Midbrain (tissue), 1 donor: ENCODE results near the gene SORBS2.
A peak's percentile ranks its signal among the peaks of the same experiment; 100 is the strongest.

ENCODE experiments used
- DNase-seq: peaks from one replicate; lab custom pipeline; 2025; lab: John Stamatoyannopoulos, UW

Gene SORBS2

GRCh38 chr4:185552254-185552653 is 259.7 kb downstream of the SORBS2 start:
- no peak for DNase-seq

GRCh38 chr4:185550933-185551332 is 261.1 kb downstream of the SORBS2 start:
- no peak for DNase-seq

DNA sequence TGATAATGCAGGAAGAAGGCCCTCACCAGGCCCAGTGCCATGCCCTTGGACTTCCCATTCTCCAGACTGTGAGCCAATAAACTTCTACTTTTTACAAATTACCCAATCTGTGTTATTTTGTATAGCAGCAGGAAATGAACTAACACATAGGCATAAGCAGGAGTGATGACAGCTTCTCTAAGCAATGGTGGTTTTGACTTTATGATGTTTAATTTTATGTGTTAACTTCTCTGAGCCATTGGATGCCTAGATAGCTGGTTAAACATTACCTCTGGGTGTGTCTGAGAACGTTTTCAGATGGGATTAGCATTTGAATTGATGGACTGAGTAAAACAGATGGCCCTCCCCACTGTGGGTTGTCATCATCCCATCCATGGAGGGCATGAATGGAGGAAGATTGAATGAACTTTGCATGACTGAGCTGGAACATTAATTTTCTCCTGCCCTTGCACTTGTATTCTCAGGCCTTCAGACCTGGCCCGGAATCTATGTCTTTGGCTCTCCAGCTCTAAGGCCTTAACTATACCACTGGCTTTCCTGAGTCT is 262.8 kb downstream of the SORBS2 start:
- no peak for DNase-seq

- no peak for DNase-seq
These were observed 263.4 kb downstream of the SORBS2 start for GRCh38 chr4:185548587-185548986.

DNA sequence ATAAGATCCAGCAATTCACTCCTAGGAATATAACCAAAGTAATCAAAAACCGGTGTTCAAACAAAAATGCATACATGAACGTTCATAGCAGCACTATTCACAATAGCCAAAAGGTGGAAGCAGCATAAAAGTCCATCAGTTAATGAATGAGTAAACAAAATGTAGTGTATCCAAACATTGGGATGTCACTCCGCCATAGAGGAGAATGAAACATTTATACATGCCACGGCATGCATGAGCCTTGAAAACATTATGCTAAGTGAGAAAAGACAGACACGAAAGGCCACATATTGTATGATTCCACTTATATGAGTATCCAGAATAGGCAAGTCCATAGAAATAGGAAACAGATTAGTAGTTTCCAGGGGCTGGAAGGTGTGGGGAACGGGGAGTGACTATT is 265.7 kb downstream of the SORBS2 start:
- no peak for DNase-seq

GRCh38 chr4:185542626-185543315 is 269.2 kb downstream of the SORBS2 start:
- no peak for DNase-seq

DNA sequence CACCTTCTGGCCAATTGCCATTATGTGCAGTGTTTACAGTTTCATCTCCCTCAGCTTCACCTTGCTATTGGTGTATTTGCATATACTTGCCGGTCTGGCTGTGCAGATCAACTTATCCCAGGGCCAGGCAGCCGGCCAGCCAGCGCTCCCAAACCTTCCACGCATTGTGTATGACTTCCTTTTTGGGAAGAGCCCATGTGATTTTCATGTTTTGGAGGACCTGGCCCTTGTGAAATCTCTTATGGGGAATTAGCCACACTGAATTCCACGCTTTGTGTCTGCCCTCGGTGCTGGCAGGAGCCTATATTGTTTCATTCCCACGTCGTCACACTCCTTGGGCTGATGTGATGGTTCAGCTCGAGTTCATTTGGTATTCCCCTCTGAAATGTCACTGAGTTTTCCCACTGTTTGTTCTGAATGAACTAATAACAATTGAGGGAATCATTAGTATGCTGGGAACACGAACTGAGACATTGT is 270.7 kb downstream of the SORBS2 start:
- peak; percentile 52 for DNase-seq

- DNase-seq: no peak
These were observed 271.4 kb downstream of the SORBS2 start for GRCh38 chr4:185540487-185541120.

DNA sequence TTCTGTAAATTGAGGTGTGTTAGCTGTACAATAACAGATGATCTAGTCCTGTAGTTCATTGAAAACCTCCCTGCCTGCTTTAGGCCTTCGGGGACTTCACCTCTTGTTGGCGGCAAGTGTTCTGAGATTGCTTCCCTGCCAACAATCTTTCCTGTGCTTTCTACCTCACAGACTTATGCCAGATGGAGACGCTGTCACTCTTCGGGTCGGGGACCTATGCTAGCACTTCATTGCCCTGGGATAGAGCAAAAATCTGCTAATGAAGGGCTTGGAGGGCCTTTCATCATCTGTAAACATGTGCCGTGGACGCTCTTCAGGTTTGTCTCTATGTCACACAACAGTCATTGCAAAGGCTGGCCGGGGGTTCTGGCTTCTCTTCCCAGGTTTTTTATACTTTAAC is 272.0 kb downstream of the SORBS2 start:
- DNase-seq: no peak

GRCh38 chr4:185538806-185539205 is 273.2 kb downstream of the SORBS2 start:
- no peak for DNase-seq

DNA sequence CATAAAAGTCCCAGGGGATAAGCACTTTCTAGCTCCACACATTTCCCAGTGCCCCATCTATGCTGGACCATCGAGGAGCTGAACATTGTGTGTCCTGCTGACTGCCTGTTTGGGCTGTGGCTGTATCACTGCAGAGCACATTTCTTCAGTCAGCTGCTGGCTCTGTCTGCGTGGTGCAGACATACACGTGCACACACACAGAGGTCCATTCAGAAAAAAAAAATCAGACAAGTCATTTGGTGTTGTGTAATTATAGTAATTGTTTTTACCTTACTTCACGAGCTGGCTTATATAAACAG is 275.6 kb downstream of the SORBS2 start:
- peak; percentile 42 for DNase-seq

DNA sequence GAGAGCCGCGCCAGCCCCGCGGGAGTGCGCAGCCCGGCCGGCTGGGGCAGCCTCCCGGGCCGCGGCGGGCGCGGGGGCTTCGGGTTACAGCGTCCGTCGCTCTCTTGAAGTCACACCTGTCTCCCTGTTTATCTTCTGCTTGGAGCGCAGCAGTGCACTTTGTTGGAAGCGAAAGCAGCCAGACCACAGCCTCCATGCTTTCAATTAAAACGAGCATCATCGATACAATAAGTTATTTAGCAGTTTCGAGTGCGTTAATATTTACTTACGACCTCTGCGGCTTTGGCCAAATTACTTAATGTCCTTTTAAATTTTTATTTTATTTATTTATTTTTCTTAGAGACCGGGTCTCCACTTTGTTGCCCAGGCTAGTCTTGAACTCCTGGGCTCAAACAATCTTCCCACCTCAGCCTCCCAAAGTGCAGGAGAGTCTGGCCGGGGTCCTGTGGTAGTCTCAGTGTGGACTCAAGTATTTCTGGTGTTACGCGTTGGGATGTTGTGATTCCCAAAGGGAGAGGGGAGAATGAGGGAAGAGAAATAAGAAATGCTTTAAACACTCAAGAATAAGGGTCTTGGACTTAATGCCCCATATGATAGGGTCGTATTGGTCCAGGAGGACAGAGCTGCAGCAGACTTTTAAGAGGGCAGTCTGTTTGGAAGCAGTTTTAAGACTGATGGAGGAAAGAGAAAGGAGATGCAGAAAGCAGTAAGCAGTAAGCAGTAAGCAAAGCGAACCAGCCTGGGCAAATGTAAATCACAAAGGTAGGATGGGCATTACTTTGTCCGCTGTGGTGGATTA is 276.2 kb downstream of the SORBS2 start:
- DNase-seq: peak; percentile 42
